ENCODE data around the gene ZNF436. TPM values are rescaled to one million over a fixed set of nuclear protein-coding genes. Genes with fewer than 3 reads are reported as not detected.

ZNF436 gene
- total and polyA plus RNA-seq, 9 of the 15 experiments (the other 6 are each of a cell fraction or from before 2014, with no cell fraction given): 2.1 to 11.3 (median 6.8) TPM

DNA sequence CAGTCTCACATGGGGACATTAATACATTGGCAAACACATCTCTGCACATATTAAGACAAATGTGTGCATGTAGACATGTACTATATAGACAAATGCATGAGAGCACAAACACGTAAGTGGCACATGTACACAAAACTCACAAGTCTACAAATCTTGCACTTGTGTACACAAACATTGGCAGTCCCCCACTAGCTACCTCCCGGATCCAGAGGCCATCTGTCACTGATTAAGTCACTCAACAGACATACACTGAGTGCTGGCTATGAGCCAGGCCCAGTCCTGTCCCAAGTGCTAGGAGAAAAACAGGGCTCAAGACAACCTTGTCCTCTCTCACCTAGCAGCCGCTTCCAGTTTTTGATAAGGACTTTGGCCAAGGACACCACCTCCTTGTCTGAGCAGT is 47.9 kb upstream of the ZNF436 start (continued):
- TF ChIP-seq ZNF785 (CRISPR knock-in tag; IDR thresholded peaks at IDR 0.05): no peak
- TF ChIP-seq MTA2 (IDR thresholded peaks at IDR 0.05; ENCODE audit: low read depth): no peak
- TF ChIP-seq ELF1 (tag; IDR thresholded peaks at IDR 0.05): no peak
- no peak for TF ChIP-seq DNMT1 (IDR thresholded peaks at IDR 0.05)
- TF ChIP-seq BRD4 (IDR thresholded peaks at IDR 0.05): no peak
- no peak for TF ChIP-seq RAD21 (CRISPR knock-in tag; conservative IDR thresholded peaks at IDR 0.05 in 1 of 2, IDR thresholded peaks at IDR 0.05 in 1 of 2)
- TF ChIP-seq, protein P1, sequence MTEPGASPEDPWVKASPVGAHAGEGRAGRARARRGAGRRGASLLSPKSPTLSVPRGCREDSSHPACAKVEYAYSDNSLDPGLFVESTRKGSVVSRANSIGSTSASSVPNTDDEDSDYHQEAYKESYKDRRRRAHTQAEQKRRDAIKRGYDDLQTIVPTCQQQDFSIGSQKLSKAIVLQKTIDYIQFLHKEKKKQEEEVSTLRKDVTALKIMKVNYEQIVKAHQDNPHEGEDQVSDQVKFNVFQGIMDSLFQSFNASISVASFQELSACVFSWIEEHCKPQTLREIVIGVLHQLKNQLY (CRISPR knock-in tag; conservative IDR thresholded peaks at IDR 0.05): no peak
- TF ChIP-seq KLF13 (tag; IDR thresholded peaks at IDR 0.05; ENCODE audit: borderline replicate concordance, low read depth): no peak
- no peak for TF ChIP-seq NONO (IDR thresholded peaks at IDR 0.05; ENCODE audit: low read depth in 2 of 2, low read length in 1 of 2)
- TF ChIP-seq HNRNPK (IDR thresholded peaks at IDR 0.05; ENCODE audit: low read depth, low read length, poor library complexity, severe bottlenecking): no peak
- TF ChIP-seq, protein P2, sequence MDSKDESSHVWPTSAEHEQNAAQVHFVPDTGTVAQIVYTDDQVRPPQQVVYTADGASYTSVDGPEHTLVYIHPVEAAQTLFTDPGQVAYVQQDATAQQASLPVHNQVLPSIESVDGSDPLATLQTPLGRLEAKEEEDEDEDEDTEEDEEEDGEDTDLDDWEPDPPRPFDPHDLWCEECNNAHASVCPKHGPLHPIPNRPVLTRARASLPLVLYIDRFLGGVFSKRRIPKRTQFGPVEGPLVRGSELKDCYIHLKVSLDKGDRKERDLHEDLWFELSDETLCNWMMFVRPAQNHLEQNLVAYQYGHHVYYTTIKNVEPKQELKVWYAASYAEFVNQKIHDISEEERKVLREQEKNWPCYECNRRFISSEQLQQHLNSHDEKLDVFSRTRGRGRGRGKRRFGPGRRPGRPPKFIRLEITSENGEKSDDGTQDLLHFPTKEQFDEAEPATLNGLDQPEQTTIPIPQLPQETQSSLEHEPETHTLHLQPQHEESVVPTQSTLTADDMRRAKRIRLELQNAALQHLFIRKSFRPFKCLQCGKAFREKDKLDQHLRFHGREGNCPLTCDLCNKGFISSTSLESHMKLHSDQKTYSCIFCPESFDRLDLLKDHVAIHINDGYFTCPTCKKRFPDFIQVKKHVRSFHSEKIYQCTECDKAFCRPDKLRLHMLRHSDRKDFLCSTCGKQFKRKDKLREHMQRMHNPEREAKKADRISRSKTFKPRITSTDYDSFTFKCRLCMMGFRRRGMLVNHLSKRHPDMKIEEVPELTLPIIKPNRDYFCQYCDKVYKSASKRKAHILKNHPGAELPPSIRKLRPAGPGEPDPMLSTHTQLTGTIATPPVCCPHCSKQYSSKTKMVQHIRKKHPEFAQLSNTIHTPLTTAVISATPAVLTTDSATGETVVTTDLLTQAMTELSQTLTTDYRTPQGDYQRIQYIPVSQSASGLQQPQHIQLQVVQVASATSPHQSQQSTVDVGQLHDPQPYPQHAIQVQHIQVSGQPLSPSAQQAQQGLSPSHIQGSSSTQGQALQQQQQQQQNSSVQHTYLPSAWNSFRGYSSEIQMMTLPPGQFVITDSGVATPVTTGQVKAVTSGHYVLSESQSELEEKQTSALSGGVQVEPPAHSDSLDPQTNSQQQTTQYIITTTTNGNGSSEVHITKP (IDR thresholded peaks at IDR 0.05; ENCODE audit: partially characterized antibody): no peak
- TF ChIP-seq TEAD2 (tag; IDR thresholded peaks at IDR 0.05): no peak
- TF ChIP-seq ZC3H11A (IDR thresholded peaks at IDR 0.05; ENCODE audit: low read depth, low read length): no peak
- TF ChIP-seq ZNF57 (CRISPR knock-in tag; IDR thresholded peaks at IDR 0.05): no peak
- no peak for TF ChIP-seq RBM15 (IDR thresholded peaks at IDR 0.05; ENCODE audit: insufficient read depth, low read length)
- TF ChIP-seq ZNF75A (CRISPR knock-in tag; IDR thresholded peaks at IDR 0.05): no peak
- no peak for TF ChIP-seq RBM22 (IDR thresholded peaks at IDR 0.05; ENCODE audit: low read depth, low read length, poor library complexity, severe bottlenecking)
- TF ChIP-seq PTRF (tag; IDR thresholded peaks at IDR 0.05): no peak
- no peak for TF ChIP-seq SPI1 (IDR thresholded peaks at IDR 0.05; ENCODE audit: borderline replicate concordance, low read depth, low read length)
- no peak for TF ChIP-seq ARNT (IDR thresholded peaks at IDR 0.05)
- no peak for TF ChIP-seq TBP (optimal IDR thresholded peaks at IDR 0.05; ENCODE audit: low read depth, low read length)
- TF ChIP-seq SREBF2 (CRISPR knock-in tag; IDR thresholded peaks at IDR 0.05): no peak
- no peak for TF ChIP-seq MTA3 (IDR thresholded peaks at IDR 0.05; ENCODE audit: borderline replicate concordance)
- TF ChIP-seq NCOR1 (IDR thresholded peaks at IDR 0.05): peak; percentile 5; the same call in 1 of the 2 replicates
- TF ChIP-seq, protein P3, sequence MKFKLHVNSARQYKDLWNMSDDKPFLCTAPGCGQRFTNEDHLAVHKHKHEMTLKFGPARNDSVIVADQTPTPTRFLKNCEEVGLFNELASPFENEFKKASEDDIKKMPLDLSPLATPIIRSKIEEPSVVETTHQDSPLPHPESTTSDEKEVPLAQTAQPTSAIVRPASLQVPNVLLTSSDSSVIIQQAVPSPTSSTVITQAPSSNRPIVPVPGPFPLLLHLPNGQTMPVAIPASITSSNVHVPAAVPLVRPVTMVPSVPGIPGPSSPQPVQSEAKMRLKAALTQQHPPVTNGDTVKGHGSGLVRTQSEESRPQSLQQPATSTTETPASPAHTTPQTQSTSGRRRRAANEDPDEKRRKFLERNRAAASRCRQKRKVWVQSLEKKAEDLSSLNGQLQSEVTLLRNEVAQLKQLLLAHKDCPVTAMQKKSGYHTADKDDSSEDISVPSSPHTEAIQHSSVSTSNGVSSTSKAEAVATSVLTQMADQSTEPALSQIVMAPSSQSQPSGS (CRISPR knock-in tag; IDR thresholded peaks at IDR 0.05): no peak
